ENCODE measurements around the gene YPEL4. TPM values are rescaled to one million over a fixed set of nuclear protein-coding genes. Genes with fewer than 3 reads are reported as not detected.

Gene YPEL4
- polyA plus RNA-seq, 1 of the 3 experiments (the other 2 are of a cell fraction), result 2.3 TPM

- H3K4me1 ChIP-seq (ENCODE audit: control insufficient read depth in 1 of 2, insufficient read depth in 2 of 2, low read depth in 1 of 2, low read length in 1 of 2), result peaks cover 3 to 4% of the 10 kb centered on the region in 2 experiments; a peak in 3 of 4 replicates
- no peaks in the 10 kb centered on the region for H3K9me3 ChIP-seq
- no peaks in the 10 kb centered on the region for H3K27me3 ChIP-seq (ENCODE audit: insufficient read depth)
- no peak overlapping the region for H3K4me3 ChIP-seq (ENCODE audit: low read depth in 2 of 2, low read length in 1 of 2)
- peaks cover 98% of the 10 kb centered on the region for H3K79me2 ChIP-seq (ENCODE audit: insufficient read depth)
- POLR2A ChIA-PET, result no interaction called here
- CTCF ChIA-PET, result no interaction called here
- no peak overlapping the region for H2AFZ ChIP-seq (ENCODE audit: low read depth)
- H3K36me3 ChIP-seq (replicated peaks in 1 of 2; ENCODE audit: control insufficient read depth in 1 of 2, insufficient read depth in 2 of 2, low read length in 1 of 2), result peaks cover 38 to 52% of the 10 kb centered on the region in 2 experiments
- TF ChIP-seq RFX5 (IDR thresholded peaks at IDR 0.05; ENCODE audit: low read length) (no peak), SMC3 (IDR thresholded peaks at IDR 0.05; ENCODE audit: low read depth, low read length) (no peak), NFIC (IDR thresholded peaks at IDR 0.05; ENCODE audit: borderline replicate concordance) (no peak), USF2 (IDR thresholded peaks at IDR 0.05; ENCODE audit: borderline replicate concordance, low read depth, low read length) (no peak), JUND (IDR thresholded peaks at IDR 0.05) (no peak), GATA2 (CRISPR knock-in tag; IDR thresholded peaks at IDR 0.05) (no peak), FOXM1 (IDR thresholded peaks at IDR 0.05; ENCODE audit: low read depth) (no peak), CTCF (IDR thresholded peaks at IDR 0.05) (no peak), ZBTB33 (IDR thresholded peaks at IDR 0.05; ENCODE audit: borderline replicate concordance, low read depth) (no peak), RCOR1 (IDR thresholded peaks at IDR 0.05; ENCODE audit: low read length) (no peak), RXRA (IDR thresholded peaks at IDR 0.05; ENCODE audit: borderline replicate concordance, low read depth) (no peak), MAX (IDR thresholded peaks at IDR 0.05; ENCODE audit: low read depth) (no peak)
- TF ChIP-seq, protein P1, sequence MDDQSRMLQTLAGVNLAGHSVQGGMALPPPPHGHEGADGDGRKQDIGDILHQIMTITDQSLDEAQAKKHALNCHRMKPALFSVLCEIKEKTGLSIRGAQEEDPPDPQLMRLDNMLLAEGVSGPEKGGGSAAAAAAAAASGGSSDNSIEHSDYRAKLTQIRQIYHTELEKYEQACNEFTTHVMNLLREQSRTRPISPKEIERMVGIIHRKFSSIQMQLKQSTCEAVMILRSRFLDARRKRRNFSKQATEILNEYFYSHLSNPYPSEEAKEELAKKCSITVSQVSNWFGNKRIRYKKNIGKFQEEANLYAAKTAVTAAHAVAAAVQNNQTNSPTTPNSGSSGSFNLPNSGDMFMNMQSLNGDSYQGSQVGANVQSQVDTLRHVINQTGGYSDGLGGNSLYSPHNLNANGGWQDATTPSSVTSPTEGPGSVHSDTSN (IDR thresholded peaks at IDR 0.05), result no peak
- TF ChIP-seq, protein P2, sequence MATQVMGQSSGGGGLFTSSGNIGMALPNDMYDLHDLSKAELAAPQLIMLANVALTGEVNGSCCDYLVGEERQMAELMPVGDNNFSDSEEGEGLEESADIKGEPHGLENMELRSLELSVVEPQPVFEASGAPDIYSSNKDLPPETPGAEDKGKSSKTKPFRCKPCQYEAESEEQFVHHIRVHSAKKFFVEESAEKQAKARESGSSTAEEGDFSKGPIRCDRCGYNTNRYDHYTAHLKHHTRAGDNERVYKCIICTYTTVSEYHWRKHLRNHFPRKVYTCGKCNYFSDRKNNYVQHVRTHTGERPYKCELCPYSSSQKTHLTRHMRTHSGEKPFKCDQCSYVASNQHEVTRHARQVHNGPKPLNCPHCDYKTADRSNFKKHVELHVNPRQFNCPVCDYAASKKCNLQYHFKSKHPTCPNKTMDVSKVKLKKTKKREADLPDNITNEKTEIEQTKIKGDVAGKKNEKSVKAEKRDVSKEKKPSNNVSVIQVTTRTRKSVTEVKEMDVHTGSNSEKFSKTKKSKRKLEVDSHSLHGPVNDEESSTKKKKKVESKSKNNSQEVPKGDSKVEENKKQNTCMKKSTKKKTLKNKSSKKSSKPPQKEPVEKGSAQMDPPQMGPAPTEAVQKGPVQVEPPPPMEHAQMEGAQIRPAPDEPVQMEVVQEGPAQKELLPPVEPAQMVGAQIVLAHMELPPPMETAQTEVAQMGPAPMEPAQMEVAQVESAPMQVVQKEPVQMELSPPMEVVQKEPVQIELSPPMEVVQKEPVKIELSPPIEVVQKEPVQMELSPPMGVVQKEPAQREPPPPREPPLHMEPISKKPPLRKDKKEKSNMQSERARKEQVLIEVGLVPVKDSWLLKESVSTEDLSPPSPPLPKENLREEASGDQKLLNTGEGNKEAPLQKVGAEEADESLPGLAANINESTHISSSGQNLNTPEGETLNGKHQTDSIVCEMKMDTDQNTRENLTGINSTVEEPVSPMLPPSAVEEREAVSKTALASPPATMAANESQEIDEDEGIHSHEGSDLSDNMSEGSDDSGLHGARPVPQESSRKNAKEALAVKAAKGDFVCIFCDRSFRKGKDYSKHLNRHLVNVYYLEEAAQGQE (IDR thresholded peaks at IDR 0.05; ENCODE audit: low read depth, low read length), result no peak
- TF ChIP-seq, protein P3, sequence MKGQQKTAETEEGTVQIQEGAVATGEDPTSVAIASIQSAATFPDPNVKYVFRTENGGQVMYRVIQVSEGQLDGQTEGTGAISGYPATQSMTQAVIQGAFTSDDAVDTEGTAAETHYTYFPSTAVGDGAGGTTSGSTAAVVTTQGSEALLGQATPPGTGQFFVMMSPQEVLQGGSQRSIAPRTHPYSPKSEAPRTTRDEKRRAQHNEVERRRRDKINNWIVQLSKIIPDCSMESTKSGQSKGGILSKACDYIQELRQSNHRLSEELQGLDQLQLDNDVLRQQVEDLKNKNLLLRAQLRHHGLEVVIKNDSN (IDR thresholded peaks at IDR 0.05; ENCODE audit: borderline replicate concordance, low read depth), result no peak
- H3F3A ChIP-seq (replicated peaks; ENCODE audit: insufficient read depth), result peaks cover 2% of the 10 kb centered on the region
- DNase-seq, result no peak
- no peak overlapping the region for H3K9ac ChIP-seq
- no peak overlapping the region for H3K27ac ChIP-seq (ENCODE audit: low read depth in 2 of 2, low read length in 1 of 2)
- H3K4me2 ChIP-seq, result no peak overlapping the region
- no peaks in the 10 kb centered on the region for H3K9me2 ChIP-seq
- H4K20me1 ChIP-seq (ENCODE audit: insufficient read depth), result peaks cover 16% of the 10 kb centered on the region; the same call in 1 of the 2 replicates
Measured at GRCh38 chr11:57674251-57674650, 24.5 kb upstream of the YPEL4 start.
